ENCODE measurements around the gene AUTS2.

GRCh38 chr7:70602117-70602516, 1003.8 kb downstream of the AUTS2 start:
- TF ChIP-seq, protein P1, sequence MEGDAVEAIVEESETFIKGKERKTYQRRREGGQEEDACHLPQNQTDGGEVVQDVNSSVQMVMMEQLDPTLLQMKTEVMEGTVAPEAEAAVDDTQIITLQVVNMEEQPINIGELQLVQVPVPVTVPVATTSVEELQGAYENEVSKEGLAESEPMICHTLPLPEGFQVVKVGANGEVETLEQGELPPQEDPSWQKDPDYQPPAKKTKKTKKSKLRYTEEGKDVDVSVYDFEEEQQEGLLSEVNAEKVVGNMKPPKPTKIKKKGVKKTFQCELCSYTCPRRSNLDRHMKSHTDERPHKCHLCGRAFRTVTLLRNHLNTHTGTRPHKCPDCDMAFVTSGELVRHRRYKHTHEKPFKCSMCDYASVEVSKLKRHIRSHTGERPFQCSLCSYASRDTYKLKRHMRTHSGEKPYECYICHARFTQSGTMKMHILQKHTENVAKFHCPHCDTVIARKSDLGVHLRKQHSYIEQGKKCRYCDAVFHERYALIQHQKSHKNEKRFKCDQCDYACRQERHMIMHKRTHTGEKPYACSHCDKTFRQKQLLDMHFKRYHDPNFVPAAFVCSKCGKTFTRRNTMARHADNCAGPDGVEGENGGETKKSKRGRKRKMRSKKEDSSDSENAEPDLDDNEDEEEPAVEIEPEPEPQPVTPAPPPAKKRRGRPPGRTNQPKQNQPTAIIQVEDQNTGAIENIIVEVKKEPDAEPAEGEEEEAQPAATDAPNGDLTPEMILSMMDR (tag by site-specific recombination; IDR thresholded peaks at IDR 0.05), result no peak
- TF ChIP-seq SALL2 (tag by site-specific recombination; IDR thresholded peaks at IDR 0.05; ENCODE audit: borderline replicate concordance) (no peak), TRIM28 (IDR thresholded peaks at IDR 0.05; ENCODE audit: borderline replicate concordance, low read length) (no peak), KLF9 (tag by site-specific recombination; IDR thresholded peaks at IDR 0.05; ENCODE audit: low read depth) (no peak), ZSCAN30 (tag by site-specific recombination; IDR thresholded peaks at IDR 0.05) (no peak), ZNF169 (tag by site-specific recombination; IDR thresholded peaks at IDR 0.05) (no peak), MEIS1 (CRISPR knock-in tag; IDR thresholded peaks at IDR 0.05; ENCODE audit: borderline replicate concordance) (no peak), YY1 (tag by site-specific recombination; IDR thresholded peaks at IDR 0.05) (no peak), ZNF366 (tag by site-specific recombination; conservative IDR thresholded peaks at IDR 0.05) (no peak), ZNF274 (IDR thresholded peaks at IDR 0.05; ENCODE audit: low read length) (no peak), ZNF274 (tag by site-specific recombination; IDR thresholded peaks at IDR 0.05; ENCODE audit: borderline replicate concordance) (no peak), ZNF560 (tag by site-specific recombination; IDR thresholded peaks at IDR 0.05; ENCODE audit: borderline replicate concordance) (no peak)
- TF ChIP-seq, protein P2, sequence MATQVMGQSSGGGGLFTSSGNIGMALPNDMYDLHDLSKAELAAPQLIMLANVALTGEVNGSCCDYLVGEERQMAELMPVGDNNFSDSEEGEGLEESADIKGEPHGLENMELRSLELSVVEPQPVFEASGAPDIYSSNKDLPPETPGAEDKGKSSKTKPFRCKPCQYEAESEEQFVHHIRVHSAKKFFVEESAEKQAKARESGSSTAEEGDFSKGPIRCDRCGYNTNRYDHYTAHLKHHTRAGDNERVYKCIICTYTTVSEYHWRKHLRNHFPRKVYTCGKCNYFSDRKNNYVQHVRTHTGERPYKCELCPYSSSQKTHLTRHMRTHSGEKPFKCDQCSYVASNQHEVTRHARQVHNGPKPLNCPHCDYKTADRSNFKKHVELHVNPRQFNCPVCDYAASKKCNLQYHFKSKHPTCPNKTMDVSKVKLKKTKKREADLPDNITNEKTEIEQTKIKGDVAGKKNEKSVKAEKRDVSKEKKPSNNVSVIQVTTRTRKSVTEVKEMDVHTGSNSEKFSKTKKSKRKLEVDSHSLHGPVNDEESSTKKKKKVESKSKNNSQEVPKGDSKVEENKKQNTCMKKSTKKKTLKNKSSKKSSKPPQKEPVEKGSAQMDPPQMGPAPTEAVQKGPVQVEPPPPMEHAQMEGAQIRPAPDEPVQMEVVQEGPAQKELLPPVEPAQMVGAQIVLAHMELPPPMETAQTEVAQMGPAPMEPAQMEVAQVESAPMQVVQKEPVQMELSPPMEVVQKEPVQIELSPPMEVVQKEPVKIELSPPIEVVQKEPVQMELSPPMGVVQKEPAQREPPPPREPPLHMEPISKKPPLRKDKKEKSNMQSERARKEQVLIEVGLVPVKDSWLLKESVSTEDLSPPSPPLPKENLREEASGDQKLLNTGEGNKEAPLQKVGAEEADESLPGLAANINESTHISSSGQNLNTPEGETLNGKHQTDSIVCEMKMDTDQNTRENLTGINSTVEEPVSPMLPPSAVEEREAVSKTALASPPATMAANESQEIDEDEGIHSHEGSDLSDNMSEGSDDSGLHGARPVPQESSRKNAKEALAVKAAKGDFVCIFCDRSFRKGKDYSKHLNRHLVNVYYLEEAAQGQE (tag by site-specific recombination; IDR thresholded peaks at IDR 0.05), result no peak
